Liver (tissue), 3 donors: ENCODE measurements around the gene KLK10.

Experiments used
- CTCF ChIP-seq: fragments of 150-350 bp; IDR thresholded peaks from 2 replicates; pipeline ENCODE4 v1.5.1; 2017; ENCODE audit warnings: improper control_type of control experiment, low read depth, low read length; ENCODE audit not compliant: missing input control
- EGR1 ChIP-seq, 2 donors: IDR thresholded peaks; 2 replicates each; pipeline ENCODE4 v1.6.1; 2016 to 2018; ENCODE audit warnings: antibody characterized with exemption in 2 of 2, low read depth in 2 of 2
- FOXA1 ChIP-seq: IDR thresholded peaks from 2 replicates; pipeline ENCODE4 v1.6.1; 2016; ENCODE audit warnings: antibody characterized with exemption
- HNF4A ChIP-seq, 2 donors: conservative IDR thresholded peaks; 2 replicates each; pipeline ENCODE4 v1.6.1; 2016; ENCODE audit warnings: antibody characterized with exemption in 2 of 2, mild to moderate bottlenecking in 2 of 2
- JUND ChIP-seq, 2 donors: IDR thresholded peaks; 2 replicates each; pipeline ENCODE4 v1.6.1; 2016; ENCODE audit warnings: antibody characterized with exemption in 2 of 2
- RAD21 ChIP-seq, 2 donors: IDR thresholded peaks; 2 replicates each; pipeline ENCODE4 v1.6.1; 2016; ENCODE audit warnings: antibody characterized with exemption in 2 of 2, mild to moderate bottlenecking in 2 of 2
- RXRA ChIP-seq, 2 donors: IDR thresholded peaks; 2 replicates each; pipeline ENCODE4 v1.6.1; 2017 to 2018; ENCODE audit warnings: antibody characterized with exemption in 2 of 2, mild to moderate bottlenecking in 1 of 2
- SP1 ChIP-seq: IDR thresholded peaks from 2 replicates; pipeline ENCODE4 v1.6.1; 2018; ENCODE audit warnings: antibody characterized with exemption, mild to moderate bottlenecking
- TAF1 ChIP-seq: conservative IDR thresholded peaks from 2 replicates; pipeline ENCODE4 v1.6.1; 2016; ENCODE audit warnings: antibody characterized with exemption, mild to moderate bottlenecking
- TF ChIP-seq, protein P1 (sequence below): IDR thresholded peaks from 2 replicates; pipeline ENCODE4 v1.6.1; 2016; ENCODE audit warnings: antibody characterized with exemption, mild to moderate bottlenecking
- donor health status: healthy.
- donor health status: healthy.

DNA sequence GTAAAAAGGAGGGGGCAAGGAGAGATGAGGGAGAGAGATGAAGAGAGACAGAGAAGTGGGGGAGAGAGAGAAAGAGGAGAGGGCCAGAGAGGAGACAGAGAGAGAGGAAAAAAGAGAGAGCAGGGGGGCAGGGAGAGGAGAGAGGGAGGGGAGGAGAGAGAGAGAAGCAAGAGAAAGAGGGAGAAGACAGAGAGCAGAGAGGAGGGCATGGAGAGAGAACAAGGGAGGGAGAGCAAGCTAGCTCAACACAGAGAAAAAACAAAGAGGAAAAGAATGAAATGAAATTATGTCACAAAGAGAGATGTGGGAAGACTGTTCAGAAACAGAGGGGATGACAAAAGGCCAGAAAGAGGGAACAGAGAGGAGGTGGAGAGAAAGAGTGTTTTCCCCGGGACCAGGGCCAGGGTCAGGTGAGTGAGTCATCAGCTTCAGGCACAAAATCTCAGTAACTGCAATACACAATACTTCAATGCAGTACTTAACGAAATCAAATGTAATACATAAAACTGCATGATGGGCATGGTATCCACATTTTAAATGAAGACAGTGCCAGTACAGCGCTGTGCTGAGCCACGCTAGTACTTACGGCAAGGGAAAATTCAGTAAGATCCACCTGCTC lies 40.6 kb downstream of the KLK10 start:
- no peak for TF ChIP-seq CTCF
- no peak for TF ChIP-seq JUND (IDR thresholded peaks at IDR 0.05)
- TF ChIP-seq HNF4A (conservative IDR thresholded peaks at IDR 0.05): no peak
- TF ChIP-seq EGR1 (IDR thresholded peaks at IDR 0.05; ENCODE audit: low read depth in 2 of 2): no peak
- no peak for TF ChIP-seq RXRA (IDR thresholded peaks at IDR 0.05)
- TF ChIP-seq, protein P1, sequence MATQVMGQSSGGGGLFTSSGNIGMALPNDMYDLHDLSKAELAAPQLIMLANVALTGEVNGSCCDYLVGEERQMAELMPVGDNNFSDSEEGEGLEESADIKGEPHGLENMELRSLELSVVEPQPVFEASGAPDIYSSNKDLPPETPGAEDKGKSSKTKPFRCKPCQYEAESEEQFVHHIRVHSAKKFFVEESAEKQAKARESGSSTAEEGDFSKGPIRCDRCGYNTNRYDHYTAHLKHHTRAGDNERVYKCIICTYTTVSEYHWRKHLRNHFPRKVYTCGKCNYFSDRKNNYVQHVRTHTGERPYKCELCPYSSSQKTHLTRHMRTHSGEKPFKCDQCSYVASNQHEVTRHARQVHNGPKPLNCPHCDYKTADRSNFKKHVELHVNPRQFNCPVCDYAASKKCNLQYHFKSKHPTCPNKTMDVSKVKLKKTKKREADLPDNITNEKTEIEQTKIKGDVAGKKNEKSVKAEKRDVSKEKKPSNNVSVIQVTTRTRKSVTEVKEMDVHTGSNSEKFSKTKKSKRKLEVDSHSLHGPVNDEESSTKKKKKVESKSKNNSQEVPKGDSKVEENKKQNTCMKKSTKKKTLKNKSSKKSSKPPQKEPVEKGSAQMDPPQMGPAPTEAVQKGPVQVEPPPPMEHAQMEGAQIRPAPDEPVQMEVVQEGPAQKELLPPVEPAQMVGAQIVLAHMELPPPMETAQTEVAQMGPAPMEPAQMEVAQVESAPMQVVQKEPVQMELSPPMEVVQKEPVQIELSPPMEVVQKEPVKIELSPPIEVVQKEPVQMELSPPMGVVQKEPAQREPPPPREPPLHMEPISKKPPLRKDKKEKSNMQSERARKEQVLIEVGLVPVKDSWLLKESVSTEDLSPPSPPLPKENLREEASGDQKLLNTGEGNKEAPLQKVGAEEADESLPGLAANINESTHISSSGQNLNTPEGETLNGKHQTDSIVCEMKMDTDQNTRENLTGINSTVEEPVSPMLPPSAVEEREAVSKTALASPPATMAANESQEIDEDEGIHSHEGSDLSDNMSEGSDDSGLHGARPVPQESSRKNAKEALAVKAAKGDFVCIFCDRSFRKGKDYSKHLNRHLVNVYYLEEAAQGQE: no peak
- TF ChIP-seq RAD21 (IDR thresholded peaks at IDR 0.05): no peak
- TF ChIP-seq FOXA1: no peak
- no peak for TF ChIP-seq TAF1
- TF ChIP-seq SP1: no peak
